Loucy (cell line): ENCODE results near the gene WTAP.

Source experiments
- H2AFZ ChIP-seq: fragments of 200-600 bp; sonication (generic); 2 replicates; pipeline ENCODE4 v1.6.0; 2016; ENCODE audit warnings: antibody characterized with exemption, mild to moderate bottlenecking, low read length, moderate library complexity
- H3F3A ChIP-seq: fragments of 200-600 bp; 2 replicates; pipeline ENCODE4 v1.6.0; 2016; ENCODE audit warnings: antibody characterized with exemption, low read depth, mild to moderate bottlenecking
- H3K27me3 ChIP-seq: fragments of 200-600 bp; sonication (generic); 2 replicates; pipeline ENCODE4 v1.6.1; 2014; ENCODE audit warnings: low read length, mild to moderate bottlenecking; ENCODE audit not compliant: insufficient read depth, poor library complexity, severe bottlenecking
- H3K36me3 ChIP-seq: fragments of 200-600 bp; sonication (generic); 2 replicates; pipeline ENCODE4 v1.6.1; 2016; ENCODE audit warnings: low read length; ENCODE audit not compliant: insufficient read depth
- H3K4me1 ChIP-seq: fragments of 200-600 bp; sonication (generic); 2 replicates; pipeline ENCODE4 v1.5.1; 2014; ENCODE audit warnings: low read length, mild to moderate bottlenecking; ENCODE audit not compliant: insufficient read depth, poor library complexity, severe bottlenecking
- H3K4me2 ChIP-seq: fragments of 200-600 bp; sonication (generic); 2 replicates; pipeline ENCODE4 v1.6.0; 2014; ENCODE audit warnings: antibody characterized with exemption, low read length, low read depth, mild to moderate bottlenecking; ENCODE audit not compliant: poor library complexity, severe bottlenecking
- H3K4me3 ChIP-seq: fragments of 200-600 bp; sonication (generic); 2 replicates; pipeline ENCODE4 v1.5.1; 2014; ENCODE audit warnings: low read length, mild to moderate bottlenecking, mixed read lengths; ENCODE audit not compliant: poor library complexity, severe bottlenecking
- H3K79me2 ChIP-seq: fragments of 200-600 bp; sonication (generic); 2 replicates; pipeline ENCODE4 v1.6.1; 2014; ENCODE audit warnings: low read length; ENCODE audit not compliant: insufficient read depth
- H3K9ac ChIP-seq: fragments of 200-600 bp; sonication (generic); 2 replicates; pipeline ENCODE4 v1.6.0; 2014; ENCODE audit warnings: mild to moderate bottlenecking, low read depth, low read length, moderate library complexity; ENCODE audit not compliant: poor library complexity, severe bottlenecking
- H3K9me2 ChIP-seq: fragments of 200-600 bp; sonication (generic); replicated peaks from 2 replicates; pipeline ENCODE4 v1.6.1; 2016; ENCODE audit warnings: low read depth, low read length, mixed read lengths
- H3K9me3 ChIP-seq: fragments of 200-600 bp; sonication (generic); 2 replicates; pipeline ENCODE4 v1.6.1; 2014; ENCODE audit warnings: mild to moderate bottlenecking, antibody characterized with exemption, low read length, low read depth; ENCODE audit not compliant: insufficient read depth
- H4K20me1 ChIP-seq: fragments of 200-600 bp; sonication (generic); 2 replicates; pipeline ENCODE4 v1.6.0; 2014; ENCODE audit warnings: antibody characterized with exemption, low read length, mild to moderate bottlenecking; ENCODE audit not compliant: insufficient read depth, poor library complexity, severe bottlenecking
- CTCF ChIP-seq: fragments of 200-600 bp; sonication (generic); conservative IDR thresholded peaks from 2 replicates; pipeline ENCODE4 v1.5.1; 2014; ENCODE audit warnings: mild to moderate bottlenecking, antibody characterized with exemption, low read length
- EZH2phosphoT487 ChIP-seq: fragments of 200-600 bp; IDR thresholded peaks from 2 replicates; pipeline ENCODE4 v1.6.1; 2018; ENCODE audit warnings: antibody characterized with exemption, mild to moderate bottlenecking, moderate library complexity, borderline replicate concordance

The WTAP gene

GRCh38 chr6:159804504-159804903 is 77.2 kb downstream of the WTAP start:
- H3K9ac ChIP-seq = no peak overlapping the region
- no peaks in the 10 kb centered on the region for H4K20me1 ChIP-seq
- no peak overlapping the region for H2AFZ ChIP-seq
- H3F3A ChIP-seq = no peaks in the 10 kb centered on the region
- no peaks in the 10 kb centered on the region for H3K79me2 ChIP-seq
- no peak overlapping the region for H3K4me3 ChIP-seq
- no peaks in the 10 kb centered on the region for H3K9me2 ChIP-seq
- TF ChIP-seq CTCF (no peak), EZH2phosphoT487 (no peak)
- H3K4me2 ChIP-seq = no peak overlapping the region
- H3K4me1 ChIP-seq = no peaks in the 10 kb centered on the region
- H3K36me3 ChIP-seq = peaks cover 6% of the 10 kb centered on the region; the same call in 1 of the 2 replicates
- H3K9me3 ChIP-seq = no peaks in the 10 kb centered on the region
- H3K27me3 ChIP-seq = no peaks in the 10 kb centered on the region

GRCh38 chr6:159805440-159806020 is 78.2 kb downstream of the WTAP start:
- no peaks in the 10 kb centered on the region for H3K36me3 ChIP-seq
- H3K79me2 ChIP-seq = no peaks in the 10 kb centered on the region
- no peaks in the 10 kb centered on the region for H4K20me1 ChIP-seq
- no peaks in the 10 kb centered on the region for H3K27me3 ChIP-seq
- H3K4me2 ChIP-seq = no peak overlapping the region
- H3F3A ChIP-seq = no peaks in the 10 kb centered on the region
- no peaks in the 10 kb centered on the region for H3K9me3 ChIP-seq
- H3K9ac ChIP-seq = no peak overlapping the region
- H2AFZ ChIP-seq = no peak overlapping the region
- H3K4me1 ChIP-seq = no peaks in the 10 kb centered on the region
- TF ChIP-seq EZH2phosphoT487 (no peak), CTCF (no peak)
- no peaks in the 10 kb centered on the region for H3K9me2 ChIP-seq
- no peak overlapping the region for H3K4me3 ChIP-seq
